HuH-7.5 (cell line): ENCODE results near the gene ETFA.
A peak's percentile ranks its signal among the peaks of the same experiment; 100 is the strongest.
"Not testable (repeated sequence)": the region's sequence is repeated elsewhere in the genome, so short reads cannot be mapped to it uniquely, and the experiment has no call there.

Experiments
- DNase-seq: peaks from one replicate; pipeline ENCODE4 v3.0.0; 2011; ENCODE audit warnings: low spot score

The ETFA gene

DNA sequence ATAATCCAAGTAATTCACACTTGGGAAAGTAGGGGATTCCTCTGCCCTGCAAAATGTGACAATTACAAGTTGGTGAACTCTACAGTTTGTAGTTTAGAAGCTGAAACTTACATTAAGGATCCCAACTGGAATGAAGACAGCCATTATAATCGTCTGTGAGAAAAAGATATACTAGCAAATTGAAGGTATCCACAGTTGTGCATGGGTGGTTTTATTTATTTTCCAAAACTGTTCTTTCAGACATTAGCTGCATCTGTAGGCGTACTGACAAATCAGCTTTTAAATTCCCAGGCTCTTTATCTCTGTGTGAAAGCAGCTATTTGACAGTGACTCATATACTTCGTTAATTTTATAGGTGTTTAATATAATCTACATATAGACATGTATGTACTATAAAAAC is 12.8 kb upstream of the ETFA start:
- DNase-seq: no peak

GRCh38 chr15:76321602-76322001 is 10.3 kb upstream of the ETFA start:
- no peak for DNase-seq

- no peak for DNase-seq
These were observed 9.9 kb upstream of the ETFA start for GRCh38 chr15:76321171-76321570.

- no peak for DNase-seq
These were observed 8.7 kb upstream of the ETFA start for GRCh38 chr15:76320012-76320411.

DNA sequence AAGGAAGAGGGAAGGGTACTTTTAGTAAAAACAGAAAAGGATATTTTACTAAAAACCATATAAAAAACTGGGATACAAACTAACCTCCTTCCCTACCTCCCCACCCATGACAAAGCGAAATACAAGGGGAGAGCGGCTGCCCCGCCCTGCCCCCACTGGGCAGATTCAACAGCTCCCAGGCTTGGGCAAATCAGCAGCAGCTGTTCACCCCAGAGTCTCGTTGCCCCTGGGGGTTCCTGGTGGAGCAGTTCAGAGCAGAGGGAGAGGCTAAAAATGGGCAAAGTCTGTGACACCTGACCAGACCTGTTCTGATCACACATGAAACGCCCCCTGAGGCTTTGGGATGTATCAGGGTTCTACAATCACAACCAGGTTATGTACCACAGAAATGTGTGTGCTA is 2.5 kb upstream of the ETFA start:
- DNase-seq: no peak

- DNase-seq: not testable (repeated sequence)
These were observed 1.9 kb upstream of the ETFA start for GRCh38 chr15:76313175-76313567.

DNA sequence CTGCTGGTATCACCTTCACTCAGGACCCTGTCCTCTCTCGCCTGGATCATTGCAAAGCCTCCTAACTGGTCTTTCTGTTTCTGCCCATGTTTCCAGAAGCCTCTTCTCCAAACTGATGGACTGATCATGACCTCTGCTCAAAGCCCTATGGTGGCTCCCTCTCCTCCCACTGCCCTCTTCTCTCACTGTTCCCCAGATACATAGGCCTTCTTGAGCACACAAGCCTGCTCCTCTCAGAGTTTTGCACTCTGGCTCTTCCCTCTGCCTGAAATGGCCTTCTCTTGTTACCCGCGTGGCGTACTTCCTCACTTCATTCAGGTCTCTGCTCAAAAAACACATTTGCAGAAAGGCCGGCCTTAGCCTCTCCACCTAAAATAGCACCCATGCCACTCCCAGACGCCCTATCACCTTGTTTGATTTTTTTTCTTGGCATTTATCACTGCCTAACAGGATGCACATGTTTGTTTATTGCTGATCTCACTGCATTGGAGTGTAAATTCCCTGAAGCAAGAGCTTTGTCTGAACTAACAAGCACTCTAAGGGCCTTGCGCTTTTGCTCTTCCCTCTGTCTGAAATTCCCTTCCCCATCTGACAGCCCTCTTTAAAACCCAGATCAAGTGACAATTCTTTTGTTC is 1.4 kb upstream of the ETFA start:
- DNase-seq: peak; percentile 47

DNA sequence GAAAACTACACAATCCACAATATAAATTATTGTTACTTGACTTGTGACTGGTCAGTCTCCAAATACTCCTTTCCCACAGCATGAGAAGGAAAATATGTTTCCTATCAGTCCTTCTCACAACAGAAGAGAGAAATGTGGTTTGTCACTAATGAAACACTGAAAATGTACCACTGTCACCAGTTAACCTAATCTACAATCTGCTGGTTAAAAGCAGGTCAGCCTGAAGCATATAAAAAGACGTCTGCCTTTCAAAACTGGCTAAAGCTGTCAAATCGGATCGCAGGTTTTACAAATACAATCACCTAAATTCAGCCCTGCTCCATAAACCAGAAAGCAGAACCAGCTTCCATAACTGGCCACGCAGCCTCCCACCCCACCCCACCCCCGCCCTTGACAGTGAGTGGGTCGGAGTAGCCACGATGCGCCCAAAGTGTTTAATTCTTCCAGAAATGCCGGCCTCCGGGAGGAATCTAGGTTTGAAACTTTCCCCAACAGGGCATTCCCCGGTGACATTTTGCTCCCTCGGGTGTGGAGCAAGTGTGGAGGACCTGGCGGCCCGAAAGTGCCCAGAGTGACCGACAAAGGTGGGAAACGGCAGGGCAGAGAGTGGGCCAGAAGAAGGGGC is 682 bp downstream of the ETFA start:
- DNase-seq: no peak

- DNase-seq: no peak
These were observed 1.5 kb downstream of the ETFA start for GRCh38 chr15:76309601-76310330.

DNA sequence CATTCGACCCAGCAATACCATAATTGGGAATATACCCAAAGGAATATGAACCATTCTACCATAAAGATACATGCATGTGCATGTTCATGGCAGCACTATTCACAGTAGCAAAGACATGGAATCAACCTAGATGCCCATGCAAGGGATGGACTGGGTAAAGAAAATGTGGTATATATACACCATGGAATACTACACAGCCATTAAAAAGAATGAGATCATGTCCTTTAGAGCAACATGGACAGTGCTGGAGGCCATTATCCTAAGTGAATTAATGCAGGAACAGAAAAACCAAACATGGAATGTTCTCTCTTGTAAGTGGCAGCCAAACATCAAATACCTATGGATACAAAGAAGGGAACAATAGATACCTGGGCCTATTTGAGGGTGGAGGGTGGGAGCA is 7.4 kb downstream of the ETFA start:
- DNase-seq: no peak

DNA sequence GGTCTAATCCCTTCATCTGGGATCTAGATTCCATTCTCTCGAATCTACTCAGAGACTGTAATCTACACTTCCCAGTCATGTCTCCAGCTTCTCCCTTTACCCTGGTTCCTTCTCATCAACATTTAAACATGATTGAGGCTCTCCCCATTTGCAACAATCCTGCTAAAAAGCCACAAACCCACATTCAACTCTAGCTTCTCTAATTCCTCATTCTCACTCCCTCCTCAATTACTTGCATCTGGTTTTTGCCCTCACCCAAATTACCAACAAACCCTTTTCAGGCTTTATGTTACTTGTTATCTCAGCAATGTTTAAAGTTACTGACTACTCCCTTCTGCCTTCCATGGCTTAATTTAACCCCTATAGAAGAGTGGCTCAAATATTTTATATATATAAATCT is 11.5 kb downstream of the ETFA start:
- DNase-seq: no peak

GRCh38 chr15:76298986-76299385 is 12.3 kb downstream of the ETFA start:
- DNase-seq: no peak

DNA sequence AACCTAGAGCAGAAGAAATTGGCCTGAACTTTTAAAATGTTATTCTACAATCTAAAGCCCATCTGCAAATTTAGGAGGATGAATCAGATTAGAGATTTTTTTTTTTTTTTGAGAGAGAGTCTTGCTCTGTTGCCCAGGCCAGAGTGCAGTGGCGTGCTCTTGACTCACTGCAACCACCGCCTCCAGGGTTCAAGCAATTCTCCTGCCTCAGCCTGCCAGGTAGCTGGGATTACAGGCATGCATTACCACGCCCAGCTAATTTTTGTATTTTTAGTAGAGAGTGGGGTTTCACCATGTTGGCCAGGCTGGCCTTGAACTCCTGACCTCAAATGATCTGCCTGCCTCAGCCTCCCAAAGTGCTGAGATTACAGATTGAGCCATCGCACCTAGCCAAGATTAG is 13.3 kb downstream of the ETFA start:
- DNase-seq: not testable (repeated sequence)

DNA sequence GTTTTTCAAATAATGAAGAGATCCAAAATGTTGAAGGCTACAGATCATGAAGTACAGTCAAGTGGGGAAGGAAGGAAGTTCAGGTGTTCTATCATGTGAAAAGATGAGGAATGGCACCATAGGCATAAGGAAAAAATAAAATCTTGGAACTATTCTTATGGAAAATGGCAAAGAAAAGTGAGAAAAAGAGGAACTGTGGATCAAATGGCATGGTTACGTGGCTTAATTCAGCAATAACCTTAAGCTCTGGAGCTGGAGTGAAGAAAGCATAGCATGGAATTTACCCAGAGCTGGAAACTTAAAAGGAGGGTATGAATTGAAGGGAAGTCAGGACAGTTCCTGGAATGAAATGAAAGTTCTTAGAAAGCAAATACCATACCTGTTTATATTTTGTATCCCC is 14.4 kb downstream of the ETFA start:
- DNase-seq: no peak

DNA sequence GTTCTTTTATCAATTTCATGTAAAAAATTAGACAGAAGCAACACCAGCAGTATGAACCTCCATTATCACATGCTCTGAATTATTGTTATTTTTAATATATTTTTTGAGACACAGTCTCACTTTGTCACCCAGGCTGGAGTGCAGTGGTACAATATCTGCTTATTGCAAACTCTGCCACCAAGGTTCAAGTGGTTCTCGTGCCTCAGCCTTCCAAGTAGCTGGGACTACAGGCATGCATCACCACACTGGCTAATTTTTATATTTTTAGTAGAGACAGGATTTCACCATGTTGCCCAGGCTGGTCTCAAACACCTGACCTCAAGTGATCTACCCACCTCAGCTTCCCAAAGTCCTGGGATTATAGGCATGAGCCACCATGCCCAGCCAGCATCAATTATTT is 16.8 kb downstream of the ETFA start:
- not testable (repeated sequence) for DNase-seq

DNA sequence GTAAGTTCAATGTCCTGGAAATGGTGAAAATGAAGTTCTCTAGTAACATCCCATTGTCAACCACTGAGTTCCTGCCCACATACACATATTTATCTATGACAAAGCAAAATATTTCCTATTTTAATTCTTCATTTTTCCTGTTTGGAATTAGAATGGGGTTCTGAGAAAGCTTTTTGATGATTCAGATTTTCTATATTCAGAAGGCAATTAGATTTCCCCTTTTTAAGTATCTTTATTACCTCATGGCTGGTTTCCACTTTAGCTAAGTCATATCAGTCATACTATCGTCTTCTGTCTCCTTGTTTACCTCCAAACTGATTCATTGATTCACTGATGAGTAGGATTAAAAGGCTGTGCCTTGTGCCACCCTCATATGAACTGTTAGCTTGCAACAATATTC is 17.9 kb downstream of the ETFA start:
- DNase-seq: no peak

DNA sequence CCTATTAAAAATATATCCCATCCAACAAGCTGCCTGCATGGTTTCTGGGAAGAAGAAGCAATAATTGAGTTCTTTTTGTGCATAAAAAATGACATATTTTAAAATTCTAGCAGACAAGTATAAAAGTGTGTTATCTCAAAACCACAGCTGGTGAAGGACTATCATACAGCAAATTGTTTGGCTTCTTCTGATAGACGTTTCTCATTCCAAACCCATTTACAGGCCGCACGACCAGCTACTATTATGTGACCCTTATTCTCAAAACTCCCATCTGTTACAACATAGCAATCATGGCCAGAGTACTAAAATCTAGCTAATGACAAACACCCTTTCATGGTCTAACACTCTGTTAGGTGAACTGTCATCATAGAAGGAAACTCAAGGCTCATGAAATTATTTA is 21.7 kb downstream of the ETFA start:
- no peak for DNase-seq

GRCh38 chr15:76286271-76286879 is 24.9 kb downstream of the ETFA start:
- no peak for DNase-seq

GRCh38 chr15:76285241-76285825 is 25.9 kb downstream of the ETFA start:
- DNase-seq: peak; percentile 29

DNA sequence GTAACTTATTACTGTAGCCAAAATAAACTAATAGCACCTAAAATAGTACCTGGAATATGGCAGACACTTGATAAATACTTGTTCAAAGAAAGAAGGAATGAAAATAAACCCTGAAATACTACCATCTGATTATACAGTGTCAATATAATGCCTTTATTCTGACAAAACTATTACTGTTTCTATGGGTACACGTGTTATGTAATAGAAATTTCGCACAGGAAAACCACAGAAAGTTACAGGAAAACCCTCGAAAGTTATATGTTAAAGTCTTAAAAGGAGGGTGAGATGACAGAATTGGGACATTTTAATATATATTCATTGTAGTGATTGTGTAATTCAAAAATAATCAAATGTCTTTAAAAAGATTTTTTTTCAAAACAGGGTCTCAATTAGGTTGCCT is 28.8 kb downstream of the ETFA start:
- DNase-seq: no peak

GRCh38 chr15:76278651-76279050 is 32.6 kb downstream of the ETFA start:
- DNase-seq: no peak

GRCh38 chr15:76274821-76275220 is 36.4 kb downstream of the ETFA start:
- no peak for DNase-seq

GRCh38 chr15:76274226-76274625 is 37.0 kb downstream of the ETFA start:
- DNase-seq: no peak
